GM18870 (cell line): ENCODE measurements around the gene POLR1E.
A peak's percentile ranks its signal among the peaks of the same experiment; 100 is the strongest.

Source experiments
- ATAC-seq: cut with Tn5 transposase; IDR thresholded peaks from one replicate; pipeline ENCODE4 v1.9.1; 2021; ENCODE audit warnings: moderate library complexity; ENCODE audit not compliant: unreplicated experiment

Gene POLR1E

GRCh38 chr9:37485389-37486255 lies at the start of gene POLR1E:
Gene POLR1E (plus strand): TSS chr9:37485948. CDS start chr9:37486048, 100 bp downstream.
- peak; percentile 83 for ATAC-seq

DNA sequence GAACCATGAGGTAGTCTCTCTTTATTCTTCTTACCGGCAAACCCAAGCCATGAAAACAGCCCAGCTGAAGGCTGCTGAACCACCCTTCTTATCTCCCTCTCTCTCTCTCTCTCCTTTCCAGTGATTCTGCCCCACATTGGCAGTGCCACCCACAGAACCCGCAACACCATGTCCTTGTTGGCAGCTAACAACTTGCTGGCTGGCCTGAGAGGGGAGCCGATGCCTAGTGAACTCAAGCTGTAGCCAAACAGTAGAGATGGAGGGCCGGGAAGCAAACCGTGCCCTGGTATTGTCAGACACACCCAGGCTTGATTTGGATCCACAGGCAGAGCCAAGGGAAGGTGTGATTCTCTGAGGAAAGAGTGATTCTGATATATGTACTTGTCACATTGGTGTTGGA lies 49.2 kb upstream of the POLR1E start:
- no peak for ATAC-seq

GRCh38 chr9:37437010-37437409 lies 48.7 kb upstream of the POLR1E start:
- ATAC-seq = no peak

- ATAC-seq = no peak
Observed at GRCh38 chr9:37437621-37438020, 48.1 kb upstream of the POLR1E start.

DNA sequence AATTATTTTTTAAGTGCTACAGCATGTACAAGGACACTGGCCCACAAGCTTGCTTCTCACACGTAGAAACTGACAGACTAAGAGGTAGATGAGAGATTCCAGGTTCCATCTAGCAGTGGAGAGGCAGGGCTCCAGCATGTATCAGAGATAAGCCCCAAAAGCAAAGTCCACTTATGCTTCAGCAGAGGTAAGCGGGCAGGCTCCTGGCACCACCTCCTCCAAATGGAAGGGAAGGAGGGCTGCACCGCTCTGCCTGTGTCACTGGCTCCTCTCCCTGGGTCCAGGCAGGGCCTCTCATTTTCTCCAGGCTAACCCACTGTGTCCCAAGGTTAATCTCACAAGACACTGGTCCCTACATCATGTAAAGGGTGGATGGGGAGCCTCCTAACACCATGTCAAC lies 47.4 kb upstream of the POLR1E start:
- no peak for ATAC-seq

GRCh38 chr9:37441776-37442370 lies 43.9 kb upstream of the POLR1E start:
- no peak for ATAC-seq

DNA sequence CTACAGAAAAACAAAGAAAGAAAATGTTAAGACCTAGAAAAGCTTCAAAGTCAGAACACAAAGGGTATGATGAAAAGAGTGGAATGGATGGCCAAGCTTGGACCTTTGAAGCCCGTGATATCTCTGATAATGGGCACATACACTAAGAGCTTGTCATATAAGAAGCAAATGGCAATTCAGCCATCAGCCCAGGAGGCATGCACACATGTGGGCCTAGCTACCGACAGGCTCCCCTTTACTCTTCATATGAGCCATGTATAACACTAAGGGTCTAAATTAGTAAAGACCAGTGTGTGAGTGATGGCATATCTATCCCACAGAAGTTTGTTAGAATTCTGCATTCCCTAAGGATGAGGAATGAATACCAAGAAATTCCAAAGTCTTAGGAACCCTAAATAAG lies 43.2 kb upstream of the POLR1E start:
- ATAC-seq = no peak

DNA sequence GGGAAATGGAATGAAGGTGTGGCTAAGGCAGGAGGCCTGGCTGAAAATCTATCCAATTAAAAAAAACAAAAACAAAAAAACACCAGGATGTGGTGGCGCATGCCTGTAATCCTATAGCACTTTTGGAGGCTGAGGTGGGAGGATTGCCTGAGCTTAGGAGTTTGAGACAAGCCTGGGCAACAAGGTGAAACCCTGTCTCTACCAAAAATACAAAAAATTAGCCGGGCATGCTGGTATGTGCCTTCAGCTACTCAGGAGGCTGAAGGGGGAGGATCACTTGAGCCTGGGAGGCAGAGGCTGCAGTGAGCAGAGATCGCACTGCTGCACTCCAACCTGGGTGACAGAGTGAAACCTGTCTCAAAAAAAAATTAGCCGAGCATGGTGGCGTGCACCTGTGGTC lies 42.2 kb upstream of the POLR1E start:
- ATAC-seq = no peak

DNA sequence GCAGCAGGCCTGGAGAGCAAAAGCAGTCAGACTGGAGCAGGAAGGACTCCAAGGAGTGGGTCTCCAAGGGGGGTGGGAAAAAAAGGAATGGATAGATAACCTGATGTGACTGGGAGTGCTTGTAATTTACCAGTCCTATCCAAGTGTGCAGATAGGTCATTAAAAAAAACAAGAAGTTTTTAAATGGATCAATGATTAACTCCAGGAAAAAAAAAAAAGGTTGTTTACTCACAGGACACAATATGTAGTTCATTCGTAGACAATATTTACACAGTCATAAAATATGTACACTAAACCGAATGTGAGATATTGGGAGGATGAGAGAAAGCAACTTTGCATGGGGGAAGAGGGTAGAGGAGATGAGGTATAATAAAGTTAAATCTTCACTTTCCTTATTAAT lies 40.9 kb upstream of the POLR1E start:
- no peak for ATAC-seq

- ATAC-seq = no peak
Observed at GRCh38 chr9:37445832-37446231, 39.9 kb upstream of the POLR1E start.

GRCh38 chr9:37446401-37446800 lies 39.3 kb upstream of the POLR1E start:
- no peak for ATAC-seq

DNA sequence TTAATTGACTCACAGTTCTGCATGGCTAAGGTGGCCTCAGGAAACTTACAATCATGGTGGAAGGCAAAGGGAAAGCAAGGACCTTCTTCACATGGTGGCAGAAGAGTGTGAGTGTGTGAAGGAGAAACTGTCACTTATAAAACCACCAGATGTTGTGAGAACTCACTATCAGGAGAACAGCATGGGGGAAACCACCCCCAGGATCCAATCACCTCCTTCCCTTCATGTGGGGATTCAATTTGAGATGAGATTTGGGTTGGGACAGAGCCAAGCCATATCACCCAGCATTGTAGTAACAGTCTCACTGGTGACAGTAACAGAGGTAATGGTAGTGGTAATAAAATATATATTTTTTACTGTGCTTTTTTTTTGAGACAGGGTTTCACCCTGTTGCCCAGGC lies 38.6 kb upstream of the POLR1E start:
- no peak for ATAC-seq

DNA sequence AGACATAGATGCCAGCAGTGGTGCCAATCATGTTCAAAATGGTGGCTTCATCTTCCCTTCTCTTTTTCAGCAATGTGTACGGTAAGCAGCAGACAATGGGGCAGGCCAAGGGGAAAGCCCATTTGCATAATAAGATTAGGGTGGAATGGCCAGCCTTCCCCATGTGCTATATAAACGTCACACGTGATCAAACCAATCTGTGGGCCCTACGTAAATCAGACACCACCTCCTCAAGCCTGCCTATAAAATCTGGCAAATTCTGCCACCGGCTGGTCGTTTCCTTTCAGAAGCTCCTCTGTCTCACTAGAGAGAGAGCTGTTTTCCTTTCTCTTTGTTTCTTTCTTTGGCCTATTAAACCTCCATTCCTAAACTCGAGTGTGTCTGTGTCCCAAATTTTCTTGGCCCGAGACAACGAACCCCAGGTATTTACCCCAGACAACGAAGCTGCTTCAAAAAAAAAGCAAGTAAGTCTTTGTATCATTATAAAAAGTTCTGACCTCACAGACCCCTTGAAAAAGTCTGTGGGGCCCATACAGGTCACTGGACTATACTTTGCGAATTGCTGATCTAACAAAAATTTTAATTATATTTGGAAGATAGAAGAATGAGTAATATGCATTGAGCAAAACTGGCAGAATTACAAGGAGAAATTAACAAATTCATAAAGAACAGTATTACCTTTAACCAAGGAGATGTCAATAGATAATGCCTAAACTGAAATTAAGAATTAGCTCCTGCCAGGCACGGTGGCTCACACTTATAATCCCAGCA lies 35.7 kb upstream of the POLR1E start:
- ATAC-seq = no peak

DNA sequence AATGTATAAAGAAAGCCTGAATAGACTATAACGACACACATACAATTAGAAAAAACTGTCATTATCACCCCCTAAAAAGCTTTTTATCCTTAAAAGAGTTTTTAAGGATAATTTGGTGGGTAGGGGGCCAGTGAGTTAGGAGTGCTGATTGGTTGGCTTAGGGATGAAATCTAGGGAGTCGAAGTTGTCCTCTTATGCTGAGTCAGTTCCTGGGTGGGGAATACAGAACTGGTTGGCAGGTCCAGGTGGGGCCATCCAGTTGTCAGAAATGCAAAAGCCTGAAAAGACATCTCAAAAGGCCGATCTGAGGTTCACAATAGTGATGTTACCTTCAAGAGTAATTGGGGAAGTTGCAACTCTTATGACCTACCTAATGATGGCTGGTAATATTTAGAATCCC lies 34.1 kb upstream of the POLR1E start:
- ATAC-seq = no peak

DNA sequence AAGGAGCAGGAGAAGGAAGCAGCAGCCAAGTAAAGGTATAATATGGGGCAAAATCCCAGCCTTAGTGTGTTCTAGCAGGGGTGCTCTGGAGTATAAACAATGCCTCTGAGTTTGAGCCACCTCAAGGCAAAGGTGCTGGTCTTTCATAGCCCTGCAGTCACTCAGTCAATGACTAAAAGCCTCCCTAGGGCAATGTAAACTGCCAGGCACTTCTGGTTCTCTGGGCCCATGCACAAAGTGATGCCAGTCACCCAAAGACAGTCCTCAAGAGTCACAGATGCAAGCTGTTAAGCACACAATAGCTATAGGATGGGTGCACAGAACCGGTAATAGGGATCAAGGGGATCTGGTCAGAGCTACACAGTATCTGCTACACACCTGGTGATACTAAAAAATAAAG lies 33.1 kb upstream of the POLR1E start:
- no peak for ATAC-seq

DNA sequence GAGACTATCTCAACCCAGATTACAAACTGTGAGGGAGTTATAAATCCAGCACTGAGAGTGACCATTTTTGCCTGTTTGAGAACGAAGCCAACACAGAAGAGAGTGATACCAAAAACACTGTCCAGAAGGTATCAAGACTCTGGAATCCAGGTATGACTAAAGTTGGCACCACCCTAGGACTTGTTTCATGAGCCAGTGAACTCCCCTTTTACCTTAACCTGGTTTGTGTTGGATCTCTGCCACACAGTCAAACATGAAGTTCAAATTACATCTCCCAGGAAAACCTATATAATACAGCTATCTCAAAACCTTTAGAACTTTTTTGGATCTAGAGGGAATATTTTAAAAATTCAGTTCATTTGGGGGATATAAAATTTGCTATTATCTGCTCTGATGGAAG lies 31.9 kb upstream of the POLR1E start:
- ATAC-seq = no peak

DNA sequence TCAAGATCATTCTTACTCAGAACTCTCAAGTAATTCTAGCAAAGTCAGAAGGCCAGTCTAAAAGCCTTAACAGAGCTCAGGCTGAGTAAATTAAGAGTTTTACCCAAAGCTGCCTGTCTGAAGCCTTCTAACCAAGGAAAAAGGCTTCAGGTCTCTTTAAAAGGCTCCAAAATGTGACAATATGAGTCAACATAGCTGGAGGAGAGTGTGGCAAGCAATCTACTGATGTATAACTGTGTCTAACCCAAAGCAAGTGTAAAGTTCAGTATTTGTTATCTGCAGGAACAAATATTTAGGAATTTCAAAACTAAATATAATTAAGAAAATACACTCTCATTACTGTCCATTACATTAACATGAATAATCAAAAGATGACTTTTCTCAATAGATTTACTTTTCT lies 31.5 kb upstream of the POLR1E start:
- no peak for ATAC-seq

GRCh38 chr9:37455884-37456647 lies 29.7 kb upstream of the POLR1E start:
- ATAC-seq = no peak

DNA sequence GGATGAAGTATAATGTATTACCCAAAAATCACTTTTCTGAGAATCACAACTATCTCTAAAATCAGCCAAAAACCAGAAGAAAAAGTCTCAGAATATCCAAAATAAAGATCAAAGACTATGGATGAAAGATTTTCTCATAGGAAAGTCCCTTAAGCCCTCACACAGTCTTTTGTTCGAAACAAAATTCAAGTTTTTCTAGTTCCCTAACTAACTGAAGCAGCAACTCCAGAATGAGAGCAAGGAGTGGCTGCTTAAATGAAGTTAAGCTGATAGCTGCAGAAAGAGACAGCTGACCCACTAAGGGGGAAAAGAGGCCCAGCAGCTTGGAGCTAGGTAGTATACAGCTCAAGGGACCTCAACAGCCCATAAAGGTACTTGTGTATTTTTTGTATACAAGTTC lies 28.9 kb upstream of the POLR1E start:
- ATAC-seq = no peak

DNA sequence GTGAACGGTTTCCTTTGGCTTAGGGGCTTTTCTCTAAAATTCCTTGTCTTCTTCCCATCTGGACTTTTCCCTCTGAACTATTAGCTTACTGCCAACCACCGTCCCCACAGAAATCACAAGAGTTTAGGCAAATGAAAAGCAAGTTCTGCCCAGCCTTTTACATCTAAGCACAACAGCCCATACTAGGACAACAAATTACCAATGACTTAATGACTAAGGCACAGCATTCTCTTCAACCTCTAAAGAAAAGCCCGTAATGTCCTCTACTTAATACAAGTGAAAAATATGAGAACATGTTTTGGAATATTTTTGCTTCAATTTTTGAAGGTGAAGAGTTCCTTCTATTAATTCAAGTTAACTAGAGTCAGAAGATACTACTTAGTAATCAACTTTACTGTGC lies 21.7 kb upstream of the POLR1E start:
- no peak for ATAC-seq
